HepG2 (cell line): Measurements from ENCODE around the gene USE1. TPM values are rescaled to one million over a fixed set of nuclear protein-coding genes. Genes with fewer than 3 reads are reported as not detected.
A peak's percentile ranks its signal among the peaks of the same experiment; 100 is the strongest.

Experiments
- HNF1A ChIP-seq, 2 experiments: sonication (generic) in 1 of 2; formaldehyde crosslinking in 1 of 2; IDR thresholded peaks; 2 replicates each; pipeline versions ENCODE4 v1.4.0 to v1.6.1; 2016 to 2020; ENCODE audit warnings: borderline replicate concordance in 1 of 2, low read depth in 1 of 2, mild to moderate bottlenecking in 1 of 2, missing genetic modification reagents in 1 of 2
- NFIB ChIP-seq: sonication (generic); formaldehyde crosslinking; IDR thresholded peaks from 2 replicates; pipeline ENCODE4 v1.9.0; 2021; ENCODE audit warnings: missing genetic modification reagents, mild to moderate bottlenecking, borderline replicate concordance
- PBX3 ChIP-seq: sonication (generic); formaldehyde crosslinking; IDR thresholded peaks from 2 replicates; pipeline ENCODE4 v1.8.1; 2023; ENCODE audit warnings: missing genetic modification reagents, inconsistent platforms, borderline replicate concordance
- SKIL ChIP-seq: sonication (generic); formaldehyde crosslinking; IDR thresholded peaks from 2 replicates; pipeline ENCODE4 v1.8.0; 2022; ENCODE audit warnings: missing genetic modification reagents, mild to moderate bottlenecking, moderate library complexity, borderline replicate concordance
- ZBTB2 ChIP-seq: sonication (generic); formaldehyde crosslinking; IDR thresholded peaks from 2 replicates; pipeline ENCODE4 v1.8.0; 2022; ENCODE audit warnings: low read depth, missing genetic modification reagents
- ZBTB46 ChIP-seq: sonication (generic); formaldehyde crosslinking; IDR thresholded peaks from 2 replicates; pipeline ENCODE4 v1.4.0; 2020; ENCODE audit warnings: mild to moderate bottlenecking, missing genetic modification reagents, borderline replicate concordance
- ZNF276 ChIP-seq: sonication (generic); formaldehyde crosslinking; IDR thresholded peaks from 2 replicates; pipeline ENCODE4 v1.4.0; 2020; ENCODE audit warnings: mild to moderate bottlenecking, low read depth, missing genetic modification reagents
- ZNF484 ChIP-seq: sonication (generic); formaldehyde crosslinking; IDR thresholded peaks from 2 replicates; pipeline ENCODE4 v1.5.1; 2020; ENCODE audit warnings: mild to moderate bottlenecking, low read depth, missing genetic modification reagents, borderline replicate concordance
- ZNF574 ChIP-seq: sonication (generic); formaldehyde crosslinking; IDR thresholded peaks from 2 replicates; pipeline ENCODE4 v1.4.0; 2020; ENCODE audit warnings: missing genetic modification reagents
- polyA plus RNA-seq, 8 experiments: library from polyadenylated mRNA; depleted of rRNA in 3 of 8; stranded (reverse) in 7 of 8; unstranded in 1 of 8; fragments of >200 nt; fragmentation: Illumina TruSeq in 4 of 8; extraction: Trizol in 4 of 8; gene quantifications; 2 replicates each; pipeline versions ENCODE4 v1.2.1 to v1.2.3, GENCODE V29; 2011 to 2016; ENCODE audit warnings: low read depth in 4 of 8, missing spikeins in 1 of 8, mixed read lengths in 1 of 8; ENCODE audit not compliant: insufficient read depth in 1 of 8
- total RNA-seq, 5 experiments: library from RNA; depleted of rRNA; stranded (reverse); fragments of >200 nt; fragmentation: Illumina TruSeq; extraction: Trizol; gene quantifications; 2 replicates each; pipeline ENCODE4 v1.2.3, GENCODE V29; 2016; ENCODE audit warnings: low read depth in 1 of 5

USE1 gene
- total and polyA plus RNA-seq, 2 of the 13 experiments (the other 11 are each of a cell fraction or from before 2014, with no cell fraction given) = 9.9 to 17.6 TPM

GRCh38 chr19:17246681-17247425 lies 31.7 kb downstream of the USE1 start (continued):
- no peak for TF ChIP-seq ZNF276 (CRISPR knock-in tag)
- TF ChIP-seq PBX3 (CRISPR knock-in tag) = no peak
- peak; percentile 69; the same call in 1 of the 2 replicates for TF ChIP-seq HNF1A (IDR thresholded peaks at IDR 0.05; ENCODE audit: low read depth)
- peak; percentile 91; the same call in 1 of the 2 replicates for TF ChIP-seq HNF1A (CRISPR knock-in tag; IDR thresholded peaks at IDR 0.05; ENCODE audit: borderline replicate concordance)
- TF ChIP-seq NFIB (CRISPR knock-in tag) = no peak
- no peak for TF ChIP-seq ZNF484 (CRISPR knock-in tag)
- no peak for TF ChIP-seq ZBTB46 (CRISPR knock-in tag)
- peak; percentile 42; the same call in 1 of the 2 replicates for TF ChIP-seq ZNF574 (CRISPR knock-in tag)
- peak; percentile 76 for TF ChIP-seq SKIL (CRISPR knock-in tag)
- TF ChIP-seq ZBTB2 = no peak
